Measurements from ENCODE around the gene RASSF3. TPM values are rescaled to one million over a fixed set of nuclear protein-coding genes. Genes with fewer than 3 reads are reported as not detected.

RASSF3 gene
- total and polyA plus RNA-seq, 2 of the 13 experiments (the other 11 are each of a cell fraction or from before 2014, with no cell fraction given) = 15.5 to 16.0 TPM

- TF ChIP-seq CHD2 (IDR thresholded peaks at IDR 0.05; ENCODE audit: low read depth, low read length) (no peak), SKIL (CRISPR knock-in tag; IDR thresholded peaks at IDR 0.05; ENCODE audit: borderline replicate concordance) (no peak), SMC3 (IDR thresholded peaks at IDR 0.05; ENCODE audit: low read length) (no peak), NONO (IDR thresholded peaks at IDR 0.05) (no peak), NONO (CRISPR knock-in tag; conservative IDR thresholded peaks at IDR 0.05) (no peak), ZNF674 (CRISPR knock-in tag; IDR thresholded peaks at IDR 0.05; ENCODE audit: low read depth) (no peak)
These were observed 25.2 kb downstream of the RASSF3 start (continued) for GRCh38 chr12:64635356-64635998.

GRCh38 chr12:64636856-64637255 is 26.6 kb downstream of the RASSF3 start:
- 83% methylated on average over 2 of the region's 2 CpGs for WGBS (ENCODE audit: low lambda C conversion rate)
- Histone ChIP-seq H3K27me3 (ENCODE audit: control insufficient read depth in 1 of 2, insufficient read depth in 2 of 2, low read length in 2 of 2) (no peaks in the 10 kb centered on the region), H3K9ac (ENCODE audit: insufficient read depth, low read depth, low read length) (no peak overlapping the region), H4K20me1 (ENCODE audit: insufficient read depth, low read length) (0 out of 2 replicates have a peak, but pooled peaks cover 3% of the 10 kb centered on the region), H3K79me2 (ENCODE audit: insufficient read depth, low read length) (peaks cover 65% of the 10 kb centered on the region), H3K9me3 (ENCODE audit: low read length) (no peaks in the 10 kb centered on the region), H3K4me3 (replicated peaks in 1 of 3; ENCODE audit: insufficient read depth in 1 of 3, low read depth in 2 of 3, low read length in 3 of 3) (no peak overlapping the region), H3K4me1 (ENCODE audit: insufficient read depth, low read length) (peaks cover 58% of the 10 kb centered on the region), H3K36me3 (replicated peaks in 1 of 2; ENCODE audit: control insufficient read depth in 1 of 2, insufficient read depth in 2 of 2, low read length in 2 of 2) (no peaks in the 10 kb centered on the region), H2AFZ (ENCODE audit: low read length) (no peak overlapping the region), H3K27ac (ENCODE audit: extremely low read length, insufficient read depth, low read length) (no peak overlapping the region), H3K4me2 (ENCODE audit: low read depth, low read length) (no peak overlapping the region)
- DNase-seq (ENCODE audit: low spot score) (no peak), FAIRE-seq (no peak), ATAC-seq (no peak)
- TF ChIP-seq FOXO4 (CRISPR knock-in tag; conservative IDR thresholded peaks at IDR 0.05) (no peak), CEBPB (IDR thresholded peaks at IDR 0.05; ENCODE audit: borderline replicate concordance, low read depth, low read length) (peak; percentile 28; the same call in 1 of the 2 replicates), MTA1 (CRISPR knock-in tag; IDR thresholded peaks at IDR 0.05; ENCODE audit: borderline replicate concordance) (no peak), HNRNPUL1 (IDR thresholded peaks at IDR 0.05; ENCODE audit: low read depth, low read length) (no peak), FOXA1 (IDR thresholded peaks at IDR 0.05) (no peak), FOXA1 (CRISPR knock-in tag; IDR thresholded peaks at IDR 0.05) (no peak), CEBPG (CRISPR knock-in tag; IDR thresholded peaks at IDR 0.05) (no peak)
- CTCF ChIA-PET (ENCODE audit: low intra/inter-chr PET ratio, low total read pairs) = no interaction called here
- BruUV-seq (replicated peaks) = no TSS peak
- intact Hi-C loops (cut with micrococcal nuclease; ENCODE audit: unreplicated experiment) = no loop called here
- in situ Hi-C loops (cut with HindIII; ENCODE audit: extremely low pct_ligation_motif_present, low pct_unique_long_range_greater_than_20kb) = no loop called here
- POLR2A ChIA-PET = no interaction called here

Data from HepG2 (cell line).